Frontal cortex (tissue), 4 donors: Measurements from ENCODE around the gene POPDC2. TPM values are rescaled to one million over a fixed set of nuclear protein-coding genes. Genes with fewer than 3 reads are reported as not detected.

Source experiments
- DNase-seq, 2 donors: peaks; one replicate each; pipeline ENCODE4 v3.0.0; 2012; ENCODE audit warnings: low spot score in 2 of 2
- FAIRE-seq: peaks from 2 replicates; lab custom pipeline; 2012; peaks lifted over from hg19 to GRCh38; lab: Jason Lieb, UNC
- total RNA-seq: library from RNA; depleted of rRNA; stranded (reverse); fragments of >200 nt; gene quantifications from one replicate; pipeline ENCODE4 v1.2.3, GENCODE V29; 2014
- donor health status: control.
- donor health status: control.
- donor health status: control.

The POPDC2 gene
- total RNA-seq, 1 donor from 2014 or later, result 0.82 TPM

GRCh38 chr3:119643528-119643927, 16.9 kb downstream of the POPDC2 start:
- DNase-seq (no peak), FAIRE-seq (no peak)

- DNase-seq, result no peak
- no peak for FAIRE-seq
Measured at GRCh38 chr3:119642746-119643473, 17.5 kb downstream of the POPDC2 start.

- no peak for DNase-seq
- no peak for FAIRE-seq
Measured at GRCh38 chr3:119641416-119641815, 19.0 kb downstream of the POPDC2 start.

- no peak for DNase-seq
- no peak for FAIRE-seq
Measured at GRCh38 chr3:119639494-119640350, 20.7 kb downstream of the POPDC2 start.

GRCh38 chr3:119637679-119638477, 22.5 kb downstream of the POPDC2 start:
- DNase-seq (peak in 1 of 2 donors; percentile 21), FAIRE-seq (no peak)

GRCh38 chr3:119636891-119637611, 23.3 kb downstream of the POPDC2 start:
- DNase-seq (no peak), FAIRE-seq (no peak)

- no peak for DNase-seq
- no peak for FAIRE-seq
Measured at GRCh38 chr3:119636249-119636648, 24.1 kb downstream of the POPDC2 start.

- FAIRE-seq, result no peak
- DNase-seq, result no peak
Measured at GRCh38 chr3:119635719-119636118, 24.7 kb downstream of the POPDC2 start.

GRCh38 chr3:119632829-119633228, 27.6 kb downstream of the POPDC2 start:
- no peak for DNase-seq
- FAIRE-seq, result no peak

- DNase-seq, result no peak
- FAIRE-seq, result no peak
Measured at GRCh38 chr3:119632216-119632615, 28.2 kb downstream of the POPDC2 start.

- FAIRE-seq (no peak), DNase-seq (no peak)
Measured at GRCh38 chr3:119631516-119631915, 28.9 kb downstream of the POPDC2 start.

- no peak for DNase-seq
- FAIRE-seq, result no peak
Measured at GRCh38 chr3:119630880-119631329, 29.5 kb downstream of the POPDC2 start.

- FAIRE-seq, result no peak
- DNase-seq, result no peak
Measured at GRCh38 chr3:119630128-119630879, 30.1 kb downstream of the POPDC2 start.

GRCh38 chr3:119628816-119629445, 31.5 kb downstream of the POPDC2 start:
- FAIRE-seq (no peak), DNase-seq (no peak)

- DNase-seq (no peak), FAIRE-seq (no peak)
Measured at GRCh38 chr3:119628390-119628789, 32.0 kb downstream of the POPDC2 start.

GRCh38 chr3:119627461-119627860, 32.9 kb downstream of the POPDC2 start:
- DNase-seq (no peak), FAIRE-seq (no peak)

- FAIRE-seq, result no peak
- DNase-seq, result no peak
Measured at GRCh38 chr3:119626196-119626595, 34.2 kb downstream of the POPDC2 start.

- FAIRE-seq (no peak), DNase-seq (no peak)
Measured at GRCh38 chr3:119625451-119626153, 34.8 kb downstream of the POPDC2 start.
